ENCODE data around the gene ST6GALNAC4. TPM values are rescaled to one million over a fixed set of nuclear protein-coding genes. Genes with fewer than 3 reads are reported as not detected.

The ST6GALNAC4 gene
- total RNA-seq, 4 donors from 2014 or later, result 9.6 to 39.1 (median 21.4) TPM

DNA sequence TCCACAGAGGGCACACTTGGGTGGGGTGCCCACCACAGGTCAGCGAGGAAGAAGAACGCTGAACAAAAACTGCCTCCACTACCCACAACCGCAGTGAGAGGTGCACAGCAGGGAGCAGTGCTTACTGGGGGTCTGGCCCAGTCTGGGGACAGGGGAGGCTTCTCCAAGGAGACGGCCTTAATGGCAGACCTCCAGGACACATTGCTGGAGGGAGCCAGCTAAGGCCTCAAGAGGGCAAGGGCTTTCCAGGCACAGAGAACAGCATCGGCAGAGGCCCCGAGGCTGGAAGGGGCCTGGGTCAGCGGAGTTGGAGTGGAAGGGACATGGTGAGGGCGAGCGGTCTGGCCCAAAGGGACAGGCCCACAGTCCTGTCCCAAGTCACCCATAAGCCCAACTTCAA is 29.1 kb upstream of the ST6GALNAC4 start:
- TF ChIP-seq, protein P1, sequence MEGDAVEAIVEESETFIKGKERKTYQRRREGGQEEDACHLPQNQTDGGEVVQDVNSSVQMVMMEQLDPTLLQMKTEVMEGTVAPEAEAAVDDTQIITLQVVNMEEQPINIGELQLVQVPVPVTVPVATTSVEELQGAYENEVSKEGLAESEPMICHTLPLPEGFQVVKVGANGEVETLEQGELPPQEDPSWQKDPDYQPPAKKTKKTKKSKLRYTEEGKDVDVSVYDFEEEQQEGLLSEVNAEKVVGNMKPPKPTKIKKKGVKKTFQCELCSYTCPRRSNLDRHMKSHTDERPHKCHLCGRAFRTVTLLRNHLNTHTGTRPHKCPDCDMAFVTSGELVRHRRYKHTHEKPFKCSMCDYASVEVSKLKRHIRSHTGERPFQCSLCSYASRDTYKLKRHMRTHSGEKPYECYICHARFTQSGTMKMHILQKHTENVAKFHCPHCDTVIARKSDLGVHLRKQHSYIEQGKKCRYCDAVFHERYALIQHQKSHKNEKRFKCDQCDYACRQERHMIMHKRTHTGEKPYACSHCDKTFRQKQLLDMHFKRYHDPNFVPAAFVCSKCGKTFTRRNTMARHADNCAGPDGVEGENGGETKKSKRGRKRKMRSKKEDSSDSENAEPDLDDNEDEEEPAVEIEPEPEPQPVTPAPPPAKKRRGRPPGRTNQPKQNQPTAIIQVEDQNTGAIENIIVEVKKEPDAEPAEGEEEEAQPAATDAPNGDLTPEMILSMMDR (IDR thresholded peaks at IDR 0.05; ENCODE audit: low read depth), result no peak

DNA sequence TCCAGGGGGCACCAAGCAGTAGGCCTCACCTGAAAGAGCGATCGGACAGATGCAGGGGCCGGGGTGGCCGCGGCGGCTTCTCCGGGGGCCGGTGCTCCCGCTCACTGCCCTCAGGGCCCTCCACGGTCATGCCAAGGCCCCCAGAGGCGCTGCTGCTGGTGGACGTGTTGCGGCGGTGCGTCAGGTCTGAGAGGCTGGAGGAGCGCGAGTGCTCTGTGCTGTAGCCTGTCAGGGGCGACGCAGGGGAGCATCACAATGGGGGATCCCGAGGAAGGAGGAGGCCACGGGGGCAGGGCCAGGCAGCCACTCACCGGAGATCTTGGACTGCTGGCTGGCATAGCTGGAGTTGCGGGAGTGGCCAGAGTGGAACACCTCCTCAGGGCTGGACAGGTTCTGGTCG is 28.5 kb upstream of the ST6GALNAC4 start:
- TF ChIP-seq, protein P1 (IDR thresholded peaks at IDR 0.05; ENCODE audit: low read depth), result no peak

DNA sequence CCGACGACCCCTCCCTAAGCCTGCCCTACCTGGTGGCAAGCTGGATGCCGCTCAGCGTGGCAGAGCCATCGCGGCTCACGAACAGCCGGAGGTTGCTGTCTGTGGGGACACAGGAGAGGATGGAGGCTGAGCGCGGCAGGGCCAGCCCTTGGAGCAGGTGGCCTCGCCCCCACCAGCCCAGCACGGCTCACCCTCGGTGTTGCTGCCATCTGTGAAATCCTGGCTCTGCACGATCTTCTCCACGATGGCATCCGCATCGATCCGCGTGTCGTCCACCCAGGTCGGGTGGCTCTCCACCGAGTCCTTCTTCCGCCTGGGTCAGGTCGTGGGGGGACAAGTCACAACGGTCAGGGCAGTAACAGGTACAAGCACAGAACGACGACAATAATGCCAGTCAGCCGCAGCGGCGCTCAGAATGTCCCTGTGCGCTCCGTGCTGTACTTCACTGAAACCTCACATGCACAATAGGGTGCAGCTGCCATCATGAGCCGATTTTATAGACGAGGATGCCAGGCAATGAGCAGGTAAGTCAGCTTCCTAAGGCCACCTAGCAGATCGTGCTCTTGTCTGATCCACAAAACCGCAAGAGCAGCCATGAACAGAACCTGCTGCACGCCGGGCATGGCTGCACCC is 27.9 kb upstream of the ST6GALNAC4 start:
- TF ChIP-seq, protein P1 (IDR thresholded peaks at IDR 0.05; ENCODE audit: low read depth), result no peak

DNA sequence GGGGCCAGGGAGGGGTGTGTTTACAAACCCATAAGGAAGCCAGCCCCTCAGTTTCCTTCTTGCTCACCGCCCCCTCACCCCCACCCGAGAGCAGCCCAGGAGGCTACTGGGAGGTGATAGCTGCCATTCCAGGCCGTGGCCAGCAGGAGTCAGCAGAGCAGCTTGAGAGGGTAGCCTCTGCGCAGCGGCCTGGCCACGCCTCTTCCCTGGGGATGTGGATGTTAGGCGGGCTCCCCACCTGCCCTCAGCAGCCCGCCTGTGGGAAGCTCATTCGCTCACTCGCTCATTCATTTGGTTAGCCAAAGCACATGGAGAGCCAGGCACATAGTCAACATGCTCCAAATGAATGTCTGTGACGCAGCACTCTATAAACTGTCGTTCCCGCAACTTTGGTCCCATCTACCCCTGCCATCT is 26.9 kb upstream of the ST6GALNAC4 start:
- TF ChIP-seq, protein P1 (IDR thresholded peaks at IDR 0.05; ENCODE audit: low read depth), result no peak

DNA sequence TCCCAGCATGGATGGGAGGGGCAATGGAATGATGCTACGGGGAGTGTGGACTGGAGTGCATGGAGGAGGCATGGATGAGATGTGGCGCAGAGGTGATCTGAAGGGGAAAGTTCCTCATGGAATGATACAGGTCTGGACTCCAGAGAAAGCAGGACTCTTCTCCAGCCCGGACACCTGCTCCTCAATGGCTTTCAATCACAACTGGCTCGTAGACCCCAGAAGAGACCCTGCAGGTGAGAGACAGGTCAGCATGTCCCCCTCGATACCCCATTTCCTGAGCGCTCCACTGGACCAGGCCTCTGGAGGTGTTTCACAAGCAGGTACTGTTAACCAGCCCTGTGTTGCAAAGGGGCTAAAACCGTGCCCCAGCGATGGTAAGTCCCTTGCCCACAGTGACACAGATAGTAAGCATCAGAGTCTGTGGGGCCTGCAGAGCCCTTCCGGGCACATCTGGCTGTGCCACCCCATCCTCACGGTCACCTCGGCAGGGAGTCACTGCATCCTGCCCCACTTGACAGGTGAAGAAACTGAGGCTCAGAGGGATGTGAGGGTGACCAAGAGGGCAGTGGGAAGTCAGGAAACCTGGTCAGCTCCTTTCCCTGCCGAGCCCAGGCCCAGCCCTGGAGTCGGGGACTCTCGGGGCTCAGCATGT is 26.3 kb upstream of the ST6GALNAC4 start:
- TF ChIP-seq, protein P1 (IDR thresholded peaks at IDR 0.05; ENCODE audit: low read depth), result no peak

DNA sequence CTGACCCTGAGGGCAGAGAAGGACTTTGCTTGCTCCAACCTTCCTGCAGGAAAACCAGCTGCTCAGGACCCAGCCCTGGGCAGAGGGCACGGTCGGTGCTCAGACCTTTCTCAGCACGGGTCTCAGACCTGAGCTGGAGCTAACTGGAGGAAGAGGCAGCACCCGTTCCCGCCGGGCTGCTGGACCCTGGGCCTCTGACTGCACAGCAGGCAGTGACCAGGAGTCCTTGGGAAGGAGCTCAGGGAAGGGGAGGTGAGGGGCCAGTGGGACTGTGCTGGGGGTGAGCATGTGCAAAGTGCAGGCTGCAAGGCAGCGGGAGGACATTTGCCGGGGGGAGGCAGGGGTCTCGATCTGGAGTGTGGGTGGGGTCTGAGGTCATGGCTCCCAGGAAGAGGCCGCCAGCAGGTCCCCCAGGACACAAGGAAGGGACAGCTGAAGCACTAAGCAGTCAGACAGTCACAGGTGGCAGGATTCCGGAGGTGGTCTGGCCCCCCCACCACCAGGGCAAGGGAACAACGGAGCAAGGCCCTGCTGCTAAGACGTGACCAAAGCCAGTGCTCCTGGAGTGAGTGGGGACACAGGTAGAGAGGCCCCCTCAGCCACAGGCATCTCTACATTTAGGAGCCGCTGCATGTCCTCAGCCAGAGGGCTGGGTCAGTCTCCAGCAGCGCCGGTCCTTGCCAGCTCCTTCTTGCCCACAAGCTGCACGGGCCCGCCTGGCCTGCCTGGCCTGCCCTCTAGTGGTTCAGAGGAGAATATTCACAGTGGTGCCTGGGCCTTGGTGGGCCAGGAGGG is 25.6 kb upstream of the ST6GALNAC4 start:
- TF ChIP-seq, protein P1 (IDR thresholded peaks at IDR 0.05; ENCODE audit: low read depth), result no peak

DNA sequence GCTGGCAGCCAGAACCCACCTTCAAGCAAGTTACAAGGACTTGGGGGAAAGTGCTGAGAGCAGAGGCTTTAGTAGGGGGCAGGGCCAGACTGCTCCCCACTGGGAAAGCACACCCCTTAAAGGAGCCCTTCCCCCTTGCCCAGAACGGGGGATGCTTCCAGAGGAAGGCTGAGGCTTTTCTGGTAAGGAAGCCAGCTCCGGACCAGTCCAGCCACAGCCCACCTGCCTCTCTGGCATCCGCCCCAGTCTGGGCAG is 25.0 kb upstream of the ST6GALNAC4 start:
- TF ChIP-seq, protein P1 (IDR thresholded peaks at IDR 0.05; ENCODE audit: low read depth), result no peak
